Mucosa of stomach (tissue), 1 donor: ENCODE data around the gene ANKIB1.
"Not testable (repeated sequence)": the region's sequence is repeated elsewhere in the genome, so short reads cannot be mapped to it uniquely, and the experiment has no call there.

Experiments
- H3K27me3 ChIP-seq: one replicate; pipeline ENCODE4 v1.7.0; 2013; ENCODE audit warnings: mild to moderate bottlenecking, low read length; ENCODE audit not compliant: control insufficient read depth, insufficient read depth
- H3K36me3 ChIP-seq: one replicate; pipeline ENCODE4 v1.7.0; 2013; ENCODE audit warnings: low read length; ENCODE audit not compliant: control insufficient read depth, insufficient read depth
- H3K4me1 ChIP-seq: one replicate; pipeline ENCODE4 v1.7.0; 2013; ENCODE audit warnings: mild to moderate bottlenecking, low read length; ENCODE audit not compliant: control insufficient read depth, insufficient read depth
- H3K4me3 ChIP-seq: one replicate; pipeline ENCODE4 v1.7.0; 2013; ENCODE audit warnings: low read length
- H3K9ac ChIP-seq: one replicate; pipeline ENCODE4 v1.7.0; 2013; ENCODE audit warnings: mild to moderate bottlenecking, low read length, moderate library complexity
- H3K9me3 ChIP-seq: one replicate; pipeline ENCODE4 v1.7.0; 2013; ENCODE audit warnings: mild to moderate bottlenecking, low read length, moderate library complexity; ENCODE audit not compliant: control insufficient read depth
- donor health status: Pancreatic carcinoma.

Gene ANKIB1

DNA sequence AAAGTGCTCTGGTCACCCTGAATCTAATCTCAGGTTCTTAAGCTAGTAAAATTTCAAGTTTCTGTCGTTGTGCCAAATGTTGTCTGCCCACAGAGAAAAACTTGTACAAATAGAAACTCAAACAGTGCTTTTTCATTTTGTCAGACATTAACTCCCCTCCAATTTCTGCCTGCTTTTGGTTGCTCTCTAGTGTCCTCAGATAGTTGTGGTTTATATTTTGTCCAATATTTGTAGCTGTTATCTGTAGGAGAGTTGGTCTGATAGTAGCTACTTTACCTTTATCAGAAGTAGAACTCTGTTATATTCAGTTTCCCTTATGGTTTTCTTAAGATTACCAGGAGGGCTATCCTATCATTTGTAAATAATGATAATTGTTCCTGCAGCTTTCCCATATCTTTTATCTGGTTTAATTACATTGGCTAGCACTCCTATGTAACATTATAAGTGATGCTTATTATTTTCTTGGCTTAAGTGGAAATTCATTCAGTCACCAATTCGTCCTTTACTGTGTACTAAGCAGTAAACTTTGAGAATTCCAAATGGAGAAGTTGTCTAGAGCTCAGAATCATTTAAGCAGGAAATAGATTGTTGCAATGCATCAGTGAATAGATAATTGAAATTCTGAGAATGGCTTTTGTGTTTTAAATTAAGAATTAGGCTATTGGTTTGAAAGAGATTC, 91.0 kb downstream of the ANKIB1 start:
- Histone ChIP-seq H3K9me3 (no peaks in the 10 kb centered on the region), H3K36me3 (no peaks in the 10 kb centered on the region), H3K4me3 (no peak overlapping the region), H3K27me3 (no peaks in the 10 kb centered on the region), H3K4me1 (peaks cover 4% of the 10 kb centered on the region), H3K9ac (no peak overlapping the region)

DNA sequence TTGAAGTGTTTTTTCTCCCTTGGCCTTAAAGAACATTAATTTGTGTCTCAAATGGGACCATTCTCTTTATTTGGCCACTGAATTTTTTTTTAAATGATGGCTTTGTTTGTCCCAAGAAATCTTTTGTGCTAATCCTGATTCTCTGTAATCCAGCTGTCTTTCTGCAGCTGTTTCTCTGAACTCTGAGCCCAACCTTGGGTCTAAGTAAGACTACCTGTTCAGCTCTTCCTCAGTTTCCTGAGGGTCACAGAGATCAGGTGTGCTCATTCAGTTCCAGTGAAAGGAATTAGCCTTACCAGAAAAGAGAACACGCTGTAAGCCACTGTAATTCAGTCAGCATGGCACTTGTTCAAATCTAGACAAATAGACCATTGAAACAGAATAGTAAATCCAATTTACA, 94.2 kb downstream of the ANKIB1 start:
- Histone ChIP-seq H3K27me3 (no peaks in the 10 kb centered on the region), H3K4me3 (no peak overlapping the region), H3K36me3 (no peaks in the 10 kb centered on the region), H3K9ac (no peak overlapping the region), H3K9me3 (no peaks in the 10 kb centered on the region), H3K4me1 (peaks cover 4% of the 10 kb centered on the region)

DNA sequence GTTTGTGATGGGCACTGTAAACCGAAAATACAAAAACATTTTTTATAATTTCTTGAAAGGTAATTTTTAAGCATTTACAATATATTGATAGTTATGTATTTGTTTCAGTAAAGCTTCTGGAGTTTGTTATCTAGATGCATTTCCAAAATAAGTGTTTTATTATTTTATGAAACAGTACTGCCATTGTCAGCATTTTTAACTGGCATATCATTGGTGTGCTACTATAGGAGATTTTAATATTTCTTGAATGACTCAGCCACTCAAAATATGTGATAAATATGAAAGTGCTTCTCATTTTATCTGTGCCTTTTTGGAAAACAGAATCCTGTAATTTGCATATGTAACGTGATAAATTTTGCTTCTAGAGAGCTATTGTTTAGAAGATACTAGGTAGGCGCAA, 97.9 kb downstream of the ANKIB1 start:
- Histone ChIP-seq H3K4me3 (no peak overlapping the region), H3K4me1 (no peaks in the 10 kb centered on the region), H3K9ac (no peak overlapping the region), H3K9me3 (no peaks in the 10 kb centered on the region), H3K27me3 (no peaks in the 10 kb centered on the region), H3K36me3 (no peaks in the 10 kb centered on the region)

DNA sequence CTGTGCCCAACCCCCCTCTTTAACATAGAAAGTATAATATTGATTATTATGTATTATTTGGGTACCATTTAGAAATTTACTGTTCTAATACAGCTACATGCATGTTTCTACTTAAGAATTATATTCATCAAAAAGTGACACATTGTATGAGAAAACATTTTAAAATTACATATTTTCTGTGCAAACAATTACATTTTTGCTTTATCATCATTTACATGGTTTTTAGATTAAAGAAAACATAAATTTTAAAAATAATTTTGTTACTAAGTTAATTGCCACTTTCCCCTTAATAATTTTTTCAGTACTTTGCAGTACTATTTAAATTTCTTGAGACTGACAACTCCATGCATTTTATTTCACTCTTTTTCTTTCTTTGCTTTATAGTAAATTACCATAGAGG, 106.2 kb downstream of the ANKIB1 start:
- no peaks in the 10 kb centered on the region for H3K27me3 ChIP-seq
- H3K36me3 ChIP-seq: no peaks in the 10 kb centered on the region
- H3K9ac ChIP-seq: no peak overlapping the region
- H3K4me3 ChIP-seq: no peak overlapping the region
- no peaks in the 10 kb centered on the region for H3K4me1 ChIP-seq
- no peaks in the 10 kb centered on the region for H3K9me3 ChIP-seq

DNA sequence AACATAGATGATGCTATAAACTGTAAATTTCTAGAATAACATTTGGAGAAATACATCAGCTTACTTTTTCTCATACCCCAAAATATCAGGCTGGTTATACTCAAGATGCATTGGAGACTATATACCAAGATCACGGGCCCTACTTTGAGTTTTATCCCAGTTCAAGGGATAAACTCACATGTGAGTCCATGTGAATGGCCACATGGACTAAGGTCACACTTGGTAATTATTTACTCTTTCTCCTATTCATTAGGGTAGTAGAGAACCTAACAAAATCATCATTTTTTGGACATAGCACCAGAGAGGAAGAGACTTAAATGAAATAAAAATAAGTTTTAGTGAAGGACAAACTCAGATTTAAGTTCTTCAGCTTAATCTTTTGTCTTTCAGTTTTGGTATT, 108.4 kb downstream of the ANKIB1 start:
- Histone ChIP-seq H3K9me3 (no peaks in the 10 kb centered on the region), H3K4me3 (no peak overlapping the region), H3K4me1 (no peaks in the 10 kb centered on the region), H3K9ac (no peak overlapping the region), H3K36me3 (no peaks in the 10 kb centered on the region), H3K27me3 (no peaks in the 10 kb centered on the region)

DNA sequence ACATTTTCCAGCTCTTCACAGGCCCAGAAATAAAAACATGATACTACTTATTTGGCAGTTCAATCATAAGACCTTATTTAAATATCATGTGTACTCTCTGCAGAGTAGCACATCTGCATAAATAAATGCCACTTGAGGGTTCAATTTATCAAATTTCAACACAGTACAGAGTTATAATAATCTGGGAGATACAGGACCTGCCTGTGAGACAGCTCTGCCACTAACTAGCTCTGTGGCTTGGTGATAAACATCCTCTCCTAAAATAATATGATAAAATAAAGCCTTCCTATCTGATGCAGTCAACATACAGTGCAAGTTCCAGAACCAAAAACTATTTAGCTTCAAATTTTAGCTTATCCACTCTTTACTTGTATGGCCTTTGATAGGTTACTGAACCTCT, 110.6 kb downstream of the ANKIB1 start:
- Histone ChIP-seq H3K9me3 (no peaks in the 10 kb centered on the region), H3K9ac (no peak overlapping the region), H3K27me3 (no peaks in the 10 kb centered on the region), H3K36me3 (no peaks in the 10 kb centered on the region), H3K4me3 (no peak overlapping the region), H3K4me1 (no peaks in the 10 kb centered on the region)

DNA sequence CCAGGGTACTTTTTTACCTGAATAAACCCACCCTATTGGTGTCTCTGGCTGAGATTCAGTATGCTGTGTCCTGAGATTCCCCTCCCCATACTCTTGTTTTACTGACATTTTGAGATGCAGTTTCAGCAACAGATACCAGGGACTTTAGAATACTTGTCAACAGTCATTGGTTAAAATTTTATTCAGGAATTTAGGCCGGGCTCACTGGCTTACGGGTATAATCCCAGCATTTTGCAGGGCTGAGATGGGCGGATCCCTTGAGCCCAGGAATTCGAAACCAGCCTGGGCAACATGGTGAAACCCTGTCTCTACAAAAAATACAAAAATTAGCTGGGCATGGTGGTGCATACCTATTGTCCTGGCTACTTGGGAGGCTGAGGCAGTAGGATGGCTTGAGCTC, 111.5 kb downstream of the ANKIB1 start:
- Histone ChIP-seq H3K9ac (no peak overlapping the region), H3K36me3 (no peaks in the 10 kb centered on the region), H3K4me1 (no peaks in the 10 kb centered on the region), H3K4me3 (no peak overlapping the region), H3K27me3 (no peaks in the 10 kb centered on the region), H3K9me3 (no peaks in the 10 kb centered on the region)

DNA sequence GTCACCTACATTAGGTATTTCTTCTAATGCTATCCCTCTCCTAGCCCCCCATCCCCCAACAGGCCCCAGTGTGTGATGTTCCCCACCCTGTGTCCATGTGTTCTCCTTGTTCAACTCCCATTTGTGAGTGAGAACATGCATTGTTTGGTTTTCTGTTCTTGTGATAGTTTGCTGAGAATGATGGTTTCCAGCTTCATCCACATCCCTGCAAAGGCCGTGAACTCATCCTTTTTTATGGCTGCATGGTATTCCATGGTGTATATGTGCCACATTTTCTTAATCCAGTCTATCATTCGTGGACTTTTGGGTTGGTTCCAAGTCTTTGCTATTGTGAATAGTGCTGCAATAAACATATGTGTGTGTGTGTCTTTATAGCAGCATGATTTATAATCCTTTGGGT, 113.4 kb downstream of the ANKIB1 start:
- not testable (repeated sequence) for H3K4me3 ChIP-seq, H3K4me1 ChIP-seq, H3K9ac ChIP-seq, H3K9me3 ChIP-seq, H3K27me3 ChIP-seq, H3K36me3 ChIP-seq

DNA sequence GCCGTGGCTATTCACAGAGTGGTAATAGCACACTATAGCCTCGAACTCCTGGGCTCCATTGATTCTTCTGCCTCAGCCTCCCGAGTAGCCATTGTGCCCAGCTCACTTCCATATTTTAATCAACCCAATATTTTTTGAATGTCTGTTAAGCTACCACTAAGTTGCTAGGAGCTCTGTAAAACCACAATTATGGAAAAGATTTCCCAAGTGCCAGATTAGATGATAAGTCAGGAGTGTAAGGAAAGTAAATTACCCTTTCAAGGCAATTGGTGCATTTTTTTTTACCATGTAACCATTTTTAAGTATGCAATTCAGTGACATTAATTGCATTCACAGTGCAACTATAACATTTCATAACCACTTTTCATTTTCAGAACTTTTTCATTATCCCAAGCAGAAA, 114.0 kb downstream of the ANKIB1 start:
- Histone ChIP-seq H3K27me3 (no peaks in the 10 kb centered on the region), H3K4me3 (no peak overlapping the region), H3K4me1 (no peaks in the 10 kb centered on the region), H3K9ac (no peak overlapping the region), H3K36me3 (no peaks in the 10 kb centered on the region), H3K9me3 (no peaks in the 10 kb centered on the region)

DNA sequence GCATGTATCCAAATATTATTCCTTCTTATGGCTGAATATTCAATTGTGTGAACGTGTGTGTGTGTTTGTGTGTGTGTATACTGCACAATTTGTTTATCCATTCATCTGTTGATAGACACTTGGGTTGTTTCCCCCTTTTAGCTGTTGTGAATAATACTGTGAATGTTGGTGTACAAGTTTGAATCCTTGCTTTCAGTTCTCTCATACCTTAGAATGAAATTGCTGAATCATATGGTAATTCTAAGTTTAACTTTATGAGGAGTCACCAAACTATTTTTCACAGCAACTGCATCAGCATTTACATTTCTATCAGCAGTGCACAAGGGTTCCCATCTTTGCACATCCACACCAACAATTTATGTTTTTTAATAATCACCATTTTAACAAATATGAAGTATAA, 114.6 kb downstream of the ANKIB1 start:
- Histone ChIP-seq H3K9me3 (no peaks in the 10 kb centered on the region), H3K27me3 (no peaks in the 10 kb centered on the region), H3K4me3 (no peak overlapping the region), H3K4me1 (no peaks in the 10 kb centered on the region), H3K9ac (no peak overlapping the region), H3K36me3 (no peaks in the 10 kb centered on the region)

DNA sequence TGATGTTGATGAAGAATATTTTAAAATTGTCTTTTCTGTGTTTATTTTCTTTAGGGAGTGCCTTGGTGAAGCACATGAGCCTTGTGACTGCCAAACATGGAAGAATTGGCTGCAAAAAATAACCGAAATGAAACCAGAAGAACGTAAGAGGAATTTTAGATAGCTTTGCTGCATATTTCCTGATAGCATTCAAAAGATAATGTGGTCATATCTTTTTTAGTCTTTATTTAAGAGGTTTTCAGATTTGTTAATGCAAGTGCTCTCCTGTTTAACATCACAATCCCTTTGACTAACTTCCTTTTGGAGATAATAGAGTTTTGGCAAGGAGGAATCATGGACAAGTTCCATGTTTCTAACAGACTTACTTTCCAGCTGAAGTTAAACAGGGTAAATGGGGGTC, 116.4 kb downstream of the ANKIB1 start:
- Histone ChIP-seq H3K9me3 (no peaks in the 10 kb centered on the region), H3K36me3 (no peaks in the 10 kb centered on the region), H3K9ac (no peak overlapping the region), H3K4me1 (no peaks in the 10 kb centered on the region), H3K27me3 (no peaks in the 10 kb centered on the region), H3K4me3 (no peak overlapping the region)

DNA sequence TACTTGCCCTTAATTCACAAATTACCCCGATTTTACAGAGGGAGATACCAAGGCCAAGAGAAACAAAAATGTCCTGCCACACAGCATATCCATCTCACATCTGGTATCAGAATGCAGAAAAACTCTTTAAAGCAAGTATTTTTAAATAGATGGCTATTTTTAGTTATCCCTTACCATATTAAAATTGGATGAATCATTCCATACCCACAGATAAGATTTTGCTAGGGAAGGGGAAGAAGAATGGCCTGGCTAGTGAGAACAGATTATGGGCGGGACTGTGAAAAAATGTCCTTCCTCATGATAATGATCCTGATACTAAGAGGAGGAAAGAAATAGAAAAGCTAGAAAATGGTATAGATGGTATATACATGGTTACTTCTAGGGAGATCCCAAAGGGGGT, 121.0 kb downstream of the ANKIB1 start:
- Histone ChIP-seq H3K9ac (no peak overlapping the region), H3K4me1 (no peaks in the 10 kb centered on the region), H3K36me3 (no peaks in the 10 kb centered on the region), H3K9me3 (no peaks in the 10 kb centered on the region), H3K4me3 (no peak overlapping the region), H3K27me3 (no peaks in the 10 kb centered on the region)

DNA sequence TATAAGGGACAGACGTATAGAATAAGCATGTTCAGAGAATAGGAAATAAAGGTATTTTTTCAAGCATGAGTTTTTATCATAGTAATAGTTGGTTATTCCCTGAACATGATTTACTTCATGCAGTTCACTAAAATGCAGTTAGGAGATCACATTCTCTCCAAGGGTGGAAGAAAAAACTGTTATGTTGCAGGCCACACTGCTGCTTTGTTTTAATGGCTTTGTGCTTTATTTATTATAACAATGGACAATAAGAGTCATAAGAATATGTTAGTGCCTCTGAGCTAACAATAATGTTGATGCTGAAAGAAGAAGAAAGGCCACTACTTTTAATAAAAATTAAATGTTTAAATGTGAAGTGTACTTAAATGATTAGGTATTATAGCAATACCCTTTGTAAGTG, 123.0 kb downstream of the ANKIB1 start:
- Histone ChIP-seq H3K4me1 (no peaks in the 10 kb centered on the region), H3K4me3 (no peak overlapping the region), H3K36me3 (no peaks in the 10 kb centered on the region)

More for the DNA sequence above, 123.0 kb downstream of the ANKIB1 start:
- no peaks in the 10 kb centered on the region for H3K9me3 ChIP-seq
- H3K27me3 ChIP-seq: no peaks in the 10 kb centered on the region
- H3K9ac ChIP-seq: no peak overlapping the region
